Prostate gland (tissue), 2 donors: Measurements from ENCODE around the gene CCDC93.

ENCODE experiments used
- POLR2AphosphoS5 ChIP-seq: sonication (generic); formaldehyde crosslinking; IDR thresholded peaks from one replicate; pipeline ENCODE4 v1.6.1; 2017; ENCODE audit warnings: antibody characterized with exemption
- TF ChIP-seq, protein P1 (sequence below), 4 experiments: fragments of 200-600 bp in 2 of 4; fragments of 450-650 bp in 2 of 4; sonication (generic) in 2 of 4; IDR thresholded peaks; 1 replicate in 3 of 4; 2 replicates in 1 of 4; pipeline ENCODE4 v1.5.1; 2016 to 2019; ENCODE audit warnings: antibody characterized with exemption in 4 of 4, mild to moderate bottlenecking in 2 of 4, moderate library complexity in 2 of 4

DNA sequence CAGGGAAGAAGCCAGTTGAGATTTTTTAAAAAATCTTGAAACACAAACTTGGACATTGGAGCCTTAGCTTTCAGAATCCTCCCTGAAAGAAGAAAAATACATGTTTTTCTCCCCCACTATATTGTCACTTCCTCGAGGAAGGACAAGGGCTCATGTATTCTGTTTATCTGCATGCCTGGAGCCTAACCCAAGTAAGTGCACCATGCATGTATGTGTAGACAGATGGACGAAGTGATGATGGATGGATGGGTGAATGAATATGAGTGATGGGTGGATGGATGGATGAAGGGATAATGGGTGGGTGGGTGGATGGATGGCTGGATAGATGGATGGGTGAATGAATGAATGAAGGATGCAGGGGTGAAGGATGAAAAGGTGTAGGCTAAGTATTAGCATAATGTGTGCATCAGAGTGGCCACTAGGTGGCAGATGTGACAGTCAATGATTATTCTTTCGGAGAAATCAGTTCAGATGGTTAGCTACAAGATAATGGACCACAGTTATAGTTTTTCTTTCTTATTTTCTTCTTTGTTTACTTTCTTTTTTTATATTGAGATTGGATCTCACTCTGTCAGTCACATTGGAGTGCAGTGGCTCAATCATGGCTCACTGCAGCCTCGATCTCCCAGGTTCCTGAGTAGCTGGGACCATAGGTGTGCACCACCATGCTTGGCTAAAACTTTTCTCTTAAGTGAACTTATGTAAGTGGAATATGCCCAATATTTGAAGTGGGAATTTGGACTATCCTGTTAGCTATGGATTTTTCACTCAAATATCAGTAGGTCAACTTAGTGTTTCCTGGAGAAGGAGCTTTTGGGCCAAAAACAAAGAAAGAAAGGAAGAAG, 18.5 kb upstream of the CCDC93 start:
- TF ChIP-seq, protein P1, sequence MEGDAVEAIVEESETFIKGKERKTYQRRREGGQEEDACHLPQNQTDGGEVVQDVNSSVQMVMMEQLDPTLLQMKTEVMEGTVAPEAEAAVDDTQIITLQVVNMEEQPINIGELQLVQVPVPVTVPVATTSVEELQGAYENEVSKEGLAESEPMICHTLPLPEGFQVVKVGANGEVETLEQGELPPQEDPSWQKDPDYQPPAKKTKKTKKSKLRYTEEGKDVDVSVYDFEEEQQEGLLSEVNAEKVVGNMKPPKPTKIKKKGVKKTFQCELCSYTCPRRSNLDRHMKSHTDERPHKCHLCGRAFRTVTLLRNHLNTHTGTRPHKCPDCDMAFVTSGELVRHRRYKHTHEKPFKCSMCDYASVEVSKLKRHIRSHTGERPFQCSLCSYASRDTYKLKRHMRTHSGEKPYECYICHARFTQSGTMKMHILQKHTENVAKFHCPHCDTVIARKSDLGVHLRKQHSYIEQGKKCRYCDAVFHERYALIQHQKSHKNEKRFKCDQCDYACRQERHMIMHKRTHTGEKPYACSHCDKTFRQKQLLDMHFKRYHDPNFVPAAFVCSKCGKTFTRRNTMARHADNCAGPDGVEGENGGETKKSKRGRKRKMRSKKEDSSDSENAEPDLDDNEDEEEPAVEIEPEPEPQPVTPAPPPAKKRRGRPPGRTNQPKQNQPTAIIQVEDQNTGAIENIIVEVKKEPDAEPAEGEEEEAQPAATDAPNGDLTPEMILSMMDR (IDR thresholded peaks at IDR 0.05): peak in 3 of 4 experiments; percentile 53 to 72 (median 59)
- TF ChIP-seq POLR2AphosphoS5: no peak
